GM13976 (cell line): ENCODE measurements around the gene DDX1.

Source experiments
- DNase-seq: peaks from one replicate; pipeline ENCODE4 v3.0.0; 2012; ENCODE audit warnings: low spot score
- in situ Hi-C: fragments of 300-500 bp; cut with MboI; formaldehyde crosslinking; loops from one replicate; pipeline ENCODE4 v1.12.0; 2022; ENCODE audit warnings: low sequenced_read_pairs, mixed read lengths, inconsistent platforms; ENCODE audit not compliant: unreplicated experiment
- TF ChIP-seq, protein P1 (sequence below): IDR thresholded peaks from 2 replicates; pipeline ENCODE4 v1.5.1; 2012; ENCODE audit warnings: borderline replicate concordance, mild to moderate bottlenecking; ENCODE audit not compliant: insufficient read depth; ENCODE audit errors: extremely low read depth, missing control alignments, control extremely low read depth

Gene DDX1

GRCh38 chr2:15665943-15666460 is 74.3 kb downstream of the DDX1 start:
- in situ Hi-C loops = no loop called here
- TF ChIP-seq, protein P1, sequence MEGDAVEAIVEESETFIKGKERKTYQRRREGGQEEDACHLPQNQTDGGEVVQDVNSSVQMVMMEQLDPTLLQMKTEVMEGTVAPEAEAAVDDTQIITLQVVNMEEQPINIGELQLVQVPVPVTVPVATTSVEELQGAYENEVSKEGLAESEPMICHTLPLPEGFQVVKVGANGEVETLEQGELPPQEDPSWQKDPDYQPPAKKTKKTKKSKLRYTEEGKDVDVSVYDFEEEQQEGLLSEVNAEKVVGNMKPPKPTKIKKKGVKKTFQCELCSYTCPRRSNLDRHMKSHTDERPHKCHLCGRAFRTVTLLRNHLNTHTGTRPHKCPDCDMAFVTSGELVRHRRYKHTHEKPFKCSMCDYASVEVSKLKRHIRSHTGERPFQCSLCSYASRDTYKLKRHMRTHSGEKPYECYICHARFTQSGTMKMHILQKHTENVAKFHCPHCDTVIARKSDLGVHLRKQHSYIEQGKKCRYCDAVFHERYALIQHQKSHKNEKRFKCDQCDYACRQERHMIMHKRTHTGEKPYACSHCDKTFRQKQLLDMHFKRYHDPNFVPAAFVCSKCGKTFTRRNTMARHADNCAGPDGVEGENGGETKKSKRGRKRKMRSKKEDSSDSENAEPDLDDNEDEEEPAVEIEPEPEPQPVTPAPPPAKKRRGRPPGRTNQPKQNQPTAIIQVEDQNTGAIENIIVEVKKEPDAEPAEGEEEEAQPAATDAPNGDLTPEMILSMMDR = no peak
- DNase-seq = no peak

DNA sequence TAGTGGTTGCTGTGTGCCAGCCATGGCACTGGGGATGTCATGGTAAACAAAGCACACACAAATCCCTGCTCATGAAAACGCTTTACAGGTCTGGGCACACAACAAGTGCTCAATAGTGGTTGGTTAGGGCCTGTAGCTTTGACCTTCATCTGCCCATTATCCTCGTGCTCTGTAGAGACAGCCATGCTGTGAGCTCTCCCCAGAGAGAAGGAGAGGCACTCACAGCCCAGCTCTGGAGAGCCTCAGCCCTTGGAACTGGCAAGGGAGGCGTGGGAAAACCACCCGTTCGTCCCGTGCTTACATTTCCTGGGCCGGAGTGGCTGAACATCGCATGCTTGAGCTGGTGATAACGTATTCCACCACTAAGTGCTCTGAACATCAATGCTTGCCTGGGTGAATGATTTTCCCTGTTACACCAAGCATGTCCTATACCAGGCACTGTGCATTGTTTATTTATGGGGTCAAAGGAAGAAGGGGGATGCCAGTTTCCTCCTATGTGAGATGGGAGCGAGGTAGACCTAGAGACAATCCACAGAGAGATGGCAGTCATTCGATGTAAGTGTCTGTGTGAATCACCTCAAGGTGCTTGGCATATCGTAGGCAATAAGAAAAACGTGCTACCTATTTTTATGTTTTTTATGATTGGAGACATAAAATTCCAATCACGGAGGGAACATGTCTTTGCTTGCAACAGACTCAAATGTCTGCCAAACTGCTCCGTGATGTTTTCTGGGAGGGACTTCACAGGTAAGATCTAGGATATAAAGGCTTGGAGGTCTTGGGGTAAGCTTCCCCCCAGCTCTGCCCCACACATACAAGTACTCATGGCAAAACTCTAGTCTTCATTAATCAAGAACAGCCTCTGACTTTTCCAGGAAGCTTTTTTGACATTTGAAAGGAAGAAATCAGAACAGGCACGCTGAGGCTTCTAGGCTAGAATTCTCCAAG is 75.5 kb downstream of the DDX1 start:
- in situ Hi-C loops = no loop called here
- no peak for DNase-seq
- TF ChIP-seq, protein P1 = no peak

- TF ChIP-seq, protein P1 = no peak
- in situ Hi-C loops = no loop called here
- no peak for DNase-seq
Measured at GRCh38 chr2:15667809-15668556, 76.3 kb downstream of the DDX1 start.

DNA sequence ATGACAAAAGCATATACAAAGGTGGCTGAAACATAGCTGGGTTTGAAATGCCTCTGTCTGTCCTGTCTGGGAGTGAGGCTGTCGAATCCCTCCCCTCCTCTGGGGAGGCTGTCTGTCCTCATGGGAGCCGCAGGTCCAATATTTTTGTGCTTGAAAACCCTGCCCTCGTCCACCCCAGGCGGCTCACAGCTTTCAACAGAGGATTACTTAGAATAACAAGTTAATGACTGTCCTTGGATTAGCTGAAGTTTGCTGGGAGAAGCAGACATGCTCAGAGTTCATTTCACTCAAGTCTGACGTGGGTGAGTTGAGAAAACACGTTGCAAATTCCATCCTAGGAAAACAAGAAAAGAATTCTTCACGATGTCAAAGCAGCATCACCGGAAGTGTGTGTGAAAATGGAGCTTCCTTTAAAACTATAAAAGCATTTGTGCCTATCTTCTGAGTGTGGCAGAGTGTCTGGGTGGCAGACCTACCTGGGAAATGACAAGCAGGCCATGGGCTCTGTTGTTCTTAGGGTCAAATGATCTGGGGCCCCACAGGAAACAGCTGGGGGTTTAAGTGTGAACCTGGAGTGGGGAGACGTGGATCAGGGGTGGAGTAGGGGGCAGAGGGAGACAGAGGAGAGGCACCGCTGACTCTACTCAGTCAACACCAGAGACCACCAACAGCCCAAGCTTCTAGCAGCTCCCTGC is 77.1 kb downstream of the DDX1 start:
- in situ Hi-C loops = no loop called here
- DNase-seq = no peak
- TF ChIP-seq, protein P1 = no peak

DNA sequence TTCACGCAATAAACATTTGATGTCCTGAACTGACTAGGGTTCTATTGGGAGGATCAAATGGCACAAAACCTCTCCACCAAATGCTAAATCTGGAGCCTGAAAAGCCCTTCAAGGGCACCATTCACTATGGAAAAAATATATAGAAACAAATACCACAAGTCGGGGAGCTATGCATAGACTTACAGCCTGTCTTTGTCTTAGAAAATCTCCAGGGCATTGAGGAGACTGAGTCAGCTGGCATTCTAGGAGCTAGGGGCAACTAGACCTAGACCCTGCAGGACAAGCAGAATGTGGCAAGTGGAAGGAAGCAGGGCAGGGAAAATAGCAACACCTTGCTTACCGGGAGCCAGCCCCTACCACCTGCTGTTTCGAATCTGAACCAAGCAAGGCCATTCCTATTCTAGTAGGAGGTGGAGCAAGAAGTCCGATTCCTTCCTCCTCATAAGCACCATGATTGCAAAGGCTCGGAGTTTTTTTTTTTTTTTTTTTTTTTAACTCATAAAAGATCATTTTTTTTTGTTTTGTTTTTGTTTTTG is 77.8 kb downstream of the DDX1 start:
- no peak for DNase-seq
- TF ChIP-seq, protein P1 = no peak
- in situ Hi-C loops = no loop called here

DNA sequence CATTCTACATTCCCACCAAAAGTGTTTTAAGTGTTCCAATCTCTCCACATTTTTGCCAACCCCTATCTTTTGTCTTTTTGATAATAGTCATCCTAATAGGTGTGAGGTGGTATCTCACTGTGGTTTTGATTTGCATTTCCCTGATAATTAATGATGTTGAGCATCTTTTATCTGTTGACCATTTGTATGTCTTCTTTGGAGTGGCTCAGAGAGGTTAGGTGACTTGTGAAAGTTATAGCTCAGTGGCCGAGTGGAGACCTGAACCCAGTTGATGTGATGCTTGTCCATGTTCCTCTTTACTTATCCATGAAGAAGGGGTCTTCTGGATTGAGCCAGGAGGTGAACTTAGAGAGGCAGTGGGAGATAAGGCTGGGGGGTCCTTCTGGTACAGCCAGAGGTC is 78.8 kb downstream of the DDX1 start:
- DNase-seq = no peak
- in situ Hi-C loops = no loop called here
- TF ChIP-seq, protein P1 = no peak
